Measurements from ENCODE around the gene STAG1.

DNA sequence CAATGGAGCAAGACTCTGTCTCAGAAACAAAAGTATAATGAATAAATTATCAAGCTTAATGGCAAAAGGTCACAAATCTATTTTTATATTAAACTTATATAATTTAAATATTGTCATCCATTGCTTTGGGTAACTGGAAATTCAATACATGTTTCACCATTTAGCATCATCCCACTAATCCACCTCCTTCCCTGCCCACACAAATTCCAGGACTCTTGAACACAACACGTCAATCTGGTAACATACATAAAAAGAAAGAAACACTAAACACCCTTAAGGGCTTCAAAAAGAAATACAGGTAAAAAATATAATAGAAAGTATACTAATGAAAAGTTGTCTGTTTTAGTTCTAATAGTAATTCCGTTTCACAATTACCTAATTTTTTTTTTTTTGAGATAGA lies 149.4 kb downstream of the STAG1 start:
- TF ChIP-seq YY1 (IDR thresholded peaks at IDR 0.05; ENCODE audit: low read depth), result no peak
- TF ChIP-seq, protein P1, sequence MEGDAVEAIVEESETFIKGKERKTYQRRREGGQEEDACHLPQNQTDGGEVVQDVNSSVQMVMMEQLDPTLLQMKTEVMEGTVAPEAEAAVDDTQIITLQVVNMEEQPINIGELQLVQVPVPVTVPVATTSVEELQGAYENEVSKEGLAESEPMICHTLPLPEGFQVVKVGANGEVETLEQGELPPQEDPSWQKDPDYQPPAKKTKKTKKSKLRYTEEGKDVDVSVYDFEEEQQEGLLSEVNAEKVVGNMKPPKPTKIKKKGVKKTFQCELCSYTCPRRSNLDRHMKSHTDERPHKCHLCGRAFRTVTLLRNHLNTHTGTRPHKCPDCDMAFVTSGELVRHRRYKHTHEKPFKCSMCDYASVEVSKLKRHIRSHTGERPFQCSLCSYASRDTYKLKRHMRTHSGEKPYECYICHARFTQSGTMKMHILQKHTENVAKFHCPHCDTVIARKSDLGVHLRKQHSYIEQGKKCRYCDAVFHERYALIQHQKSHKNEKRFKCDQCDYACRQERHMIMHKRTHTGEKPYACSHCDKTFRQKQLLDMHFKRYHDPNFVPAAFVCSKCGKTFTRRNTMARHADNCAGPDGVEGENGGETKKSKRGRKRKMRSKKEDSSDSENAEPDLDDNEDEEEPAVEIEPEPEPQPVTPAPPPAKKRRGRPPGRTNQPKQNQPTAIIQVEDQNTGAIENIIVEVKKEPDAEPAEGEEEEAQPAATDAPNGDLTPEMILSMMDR (IDR thresholded peaks at IDR 0.05), result no peak
- no peak for TF ChIP-seq NFIC (IDR thresholded peaks at IDR 0.05; ENCODE audit: borderline replicate concordance)
- no peak for TF ChIP-seq POLR2AphosphoS5 (IDR thresholded peaks at IDR 0.05; ENCODE audit: low read depth, low read length)
- TF ChIP-seq, protein P2, sequence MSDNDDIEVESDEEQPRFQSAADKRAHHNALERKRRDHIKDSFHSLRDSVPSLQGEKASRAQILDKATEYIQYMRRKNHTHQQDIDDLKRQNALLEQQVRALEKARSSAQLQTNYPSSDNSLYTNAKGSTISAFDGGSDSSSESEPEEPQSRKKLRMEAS (IDR thresholded peaks at IDR 0.05; ENCODE audit: low read depth), result no peak
- TF ChIP-seq, protein P3, sequence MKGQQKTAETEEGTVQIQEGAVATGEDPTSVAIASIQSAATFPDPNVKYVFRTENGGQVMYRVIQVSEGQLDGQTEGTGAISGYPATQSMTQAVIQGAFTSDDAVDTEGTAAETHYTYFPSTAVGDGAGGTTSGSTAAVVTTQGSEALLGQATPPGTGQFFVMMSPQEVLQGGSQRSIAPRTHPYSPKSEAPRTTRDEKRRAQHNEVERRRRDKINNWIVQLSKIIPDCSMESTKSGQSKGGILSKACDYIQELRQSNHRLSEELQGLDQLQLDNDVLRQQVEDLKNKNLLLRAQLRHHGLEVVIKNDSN (IDR thresholded peaks at IDR 0.05; ENCODE audit: borderline replicate concordance, low read depth), result no peak
- TF ChIP-seq, protein P4, sequence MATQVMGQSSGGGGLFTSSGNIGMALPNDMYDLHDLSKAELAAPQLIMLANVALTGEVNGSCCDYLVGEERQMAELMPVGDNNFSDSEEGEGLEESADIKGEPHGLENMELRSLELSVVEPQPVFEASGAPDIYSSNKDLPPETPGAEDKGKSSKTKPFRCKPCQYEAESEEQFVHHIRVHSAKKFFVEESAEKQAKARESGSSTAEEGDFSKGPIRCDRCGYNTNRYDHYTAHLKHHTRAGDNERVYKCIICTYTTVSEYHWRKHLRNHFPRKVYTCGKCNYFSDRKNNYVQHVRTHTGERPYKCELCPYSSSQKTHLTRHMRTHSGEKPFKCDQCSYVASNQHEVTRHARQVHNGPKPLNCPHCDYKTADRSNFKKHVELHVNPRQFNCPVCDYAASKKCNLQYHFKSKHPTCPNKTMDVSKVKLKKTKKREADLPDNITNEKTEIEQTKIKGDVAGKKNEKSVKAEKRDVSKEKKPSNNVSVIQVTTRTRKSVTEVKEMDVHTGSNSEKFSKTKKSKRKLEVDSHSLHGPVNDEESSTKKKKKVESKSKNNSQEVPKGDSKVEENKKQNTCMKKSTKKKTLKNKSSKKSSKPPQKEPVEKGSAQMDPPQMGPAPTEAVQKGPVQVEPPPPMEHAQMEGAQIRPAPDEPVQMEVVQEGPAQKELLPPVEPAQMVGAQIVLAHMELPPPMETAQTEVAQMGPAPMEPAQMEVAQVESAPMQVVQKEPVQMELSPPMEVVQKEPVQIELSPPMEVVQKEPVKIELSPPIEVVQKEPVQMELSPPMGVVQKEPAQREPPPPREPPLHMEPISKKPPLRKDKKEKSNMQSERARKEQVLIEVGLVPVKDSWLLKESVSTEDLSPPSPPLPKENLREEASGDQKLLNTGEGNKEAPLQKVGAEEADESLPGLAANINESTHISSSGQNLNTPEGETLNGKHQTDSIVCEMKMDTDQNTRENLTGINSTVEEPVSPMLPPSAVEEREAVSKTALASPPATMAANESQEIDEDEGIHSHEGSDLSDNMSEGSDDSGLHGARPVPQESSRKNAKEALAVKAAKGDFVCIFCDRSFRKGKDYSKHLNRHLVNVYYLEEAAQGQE (IDR thresholded peaks at IDR 0.05; ENCODE audit: low read depth, low read length), result no peak
- TF ChIP-seq EP300 (IDR thresholded peaks at IDR 0.05; ENCODE audit: borderline replicate concordance in 1 of 2, low read depth in 1 of 2, low read length in 1 of 2), result no peak
- TF ChIP-seq TAF1 (IDR thresholded peaks at IDR 0.05; ENCODE audit: borderline replicate concordance, low read depth, low read length), result no peak
- no peak for TF ChIP-seq RCOR1 (IDR thresholded peaks at IDR 0.05; ENCODE audit: low read length)
- TF ChIP-seq EZH2phosphoT487 (IDR thresholded peaks at IDR 0.05; ENCODE audit: borderline replicate concordance, low read depth), result no peak
- TF ChIP-seq, protein P5, sequence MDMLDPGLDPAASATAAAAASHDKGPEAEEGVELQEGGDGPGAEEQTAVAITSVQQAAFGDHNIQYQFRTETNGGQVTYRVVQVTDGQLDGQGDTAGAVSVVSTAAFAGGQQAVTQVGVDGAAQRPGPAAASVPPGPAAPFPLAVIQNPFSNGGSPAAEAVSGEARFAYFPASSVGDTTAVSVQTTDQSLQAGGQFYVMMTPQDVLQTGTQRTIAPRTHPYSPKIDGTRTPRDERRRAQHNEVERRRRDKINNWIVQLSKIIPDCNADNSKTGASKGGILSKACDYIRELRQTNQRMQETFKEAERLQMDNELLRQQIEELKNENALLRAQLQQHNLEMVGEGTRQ (IDR thresholded peaks at IDR 0.05; ENCODE audit: borderline replicate concordance, low read depth, low read length), result no peak
- TF ChIP-seq, protein P6, sequence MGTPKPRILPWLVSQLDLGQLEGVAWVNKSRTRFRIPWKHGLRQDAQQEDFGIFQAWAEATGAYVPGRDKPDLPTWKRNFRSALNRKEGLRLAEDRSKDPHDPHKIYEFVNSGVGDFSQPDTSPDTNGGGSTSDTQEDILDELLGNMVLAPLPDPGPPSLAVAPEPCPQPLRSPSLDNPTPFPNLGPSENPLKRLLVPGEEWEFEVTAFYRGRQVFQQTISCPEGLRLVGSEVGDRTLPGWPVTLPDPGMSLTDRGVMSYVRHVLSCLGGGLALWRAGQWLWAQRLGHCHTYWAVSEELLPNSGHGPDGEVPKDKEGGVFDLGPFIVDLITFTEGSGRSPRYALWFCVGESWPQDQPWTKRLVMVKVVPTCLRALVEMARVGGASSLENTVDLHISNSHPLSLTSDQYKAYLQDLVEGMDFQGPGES (IDR thresholded peaks at IDR 0.05; ENCODE audit: low read depth, low read length), result no peak
- TF ChIP-seq MXI1 (IDR thresholded peaks at IDR 0.05; ENCODE audit: low read depth, low read length), result no peak
